ENCODE measurements around the gene NUMBL. TPM values are rescaled to one million over a fixed set of nuclear protein-coding genes. Genes with fewer than 3 reads are reported as not detected.
"Not testable (repeated sequence)": the region's sequence is repeated elsewhere in the genome, so short reads cannot be mapped to it uniquely, and the experiment has no call there.

Gene NUMBL
- total and polyA plus RNA-seq, 2 of the 4 experiments (the other 2 are of a cell fraction): 6.3 to 29.0 TPM

DNA sequence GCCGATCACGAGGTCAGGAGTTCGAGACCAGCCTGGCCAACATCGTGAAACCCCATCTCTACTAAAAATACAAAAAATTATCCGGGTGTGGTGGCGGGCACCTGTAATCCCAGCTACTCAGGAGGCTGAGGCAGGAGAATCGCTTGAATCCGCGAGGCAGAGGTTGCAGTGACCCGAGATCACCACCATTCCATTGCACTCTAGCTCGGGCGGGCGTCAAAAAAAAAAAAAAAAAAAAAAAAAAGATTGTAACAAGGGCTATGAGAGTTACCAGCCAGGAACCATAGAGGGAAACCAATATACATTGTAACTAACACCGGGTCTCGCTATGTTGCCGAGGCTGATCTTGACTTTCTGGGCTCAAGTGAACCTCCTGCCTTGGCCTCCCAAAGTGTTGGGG, 41.9 kb upstream of the NUMBL start:
- H3K4me1 ChIP-seq (ENCODE audit: control insufficient read depth, insufficient read depth, low read length); ATAC-seq (ENCODE audit: low read depth); BruUV-seq (replicated peaks); H2BK20ac ChIP-seq (ENCODE audit: low read depth, low read length); H3K14ac ChIP-seq (replicated peaks; ENCODE audit: low read depth, low read length); H3K27me3 ChIP-seq (ENCODE audit: control insufficient read depth, insufficient read depth, low read length); H2BK15ac ChIP-seq (ENCODE audit: low read depth, low read length); POLR2A ChIA-PET (ENCODE audit: unreplicated experiment); H3K9me3 ChIP-seq (ENCODE audit: control insufficient read depth, insufficient read depth, low read length); H3K18ac ChIP-seq (ENCODE audit: low read depth, low read length); H3K79me1 ChIP-seq (ENCODE audit: low read depth in 1 of 2, low read length in 2 of 2); H2AK9ac ChIP-seq (replicated peaks; ENCODE audit: low read depth, low read length, poor library complexity); H3K4ac ChIP-seq (ENCODE audit: low read depth, low read length); dilution Hi-C loops (cut with HindIII; ENCODE audit: low sequenced_read_pairs, unreplicated experiment); H3K9me1 ChIP-seq (ENCODE audit: insufficient read depth, low read length); DNase-seq; H3K4me3 ChIP-seq (ENCODE audit: insufficient read depth, low read depth, low read length); H2AK5ac ChIP-seq (ENCODE audit: low read depth, low read length); H4K20me1 ChIP-seq (ENCODE audit: insufficient read depth, low read length); H3K23ac ChIP-seq (ENCODE audit: low read depth, low read length); H4K91ac ChIP-seq (ENCODE audit: insufficient read depth, low read depth, low read length); H3K9ac ChIP-seq (ENCODE audit: low read depth, low read length); H2BK120ac ChIP-seq (ENCODE audit: low read depth, low read length); H3K4me2 ChIP-seq (ENCODE audit: low read depth, low read length); H4K8ac ChIP-seq (ENCODE audit: low read depth in 2 of 2, low read length in 2 of 2); intact Hi-C loops (cut with micrococcal nuclease); in situ Hi-C loops (cut with MboI; ENCODE audit: low sequenced_read_pairs); H2BK5ac ChIP-seq (ENCODE audit: low read depth, low read length, poor library complexity, severe bottlenecking); H4K5ac ChIP-seq (ENCODE audit: low read depth, low read length); H3K56ac ChIP-seq (ENCODE audit: extremely low read depth, insufficient read depth, low read length); H2AFZ ChIP-seq (replicated peaks; ENCODE audit: low read length, poor library complexity); H3K27ac ChIP-seq (ENCODE audit: insufficient read depth, low read length): not testable (repeated sequence)
- CTCF ChIA-PET: interaction anchor here (1.0 kb wide), 1 partner anchor 13 kb away, joined by 4 read pairs; no protein-coding TSS in a partner anchor
- 100% methylated on average over 3 of the region's 16 CpGs; no CpG with 5 or more reads in 1 of the 2 experiments for WGBS, 2 experiments (ENCODE audit: extremely low coverage in 2 of 2, insufficient read length in 1 of 2)
- peaks cover 72% of the 10 kb centered on the region for H3K36me3 ChIP-seq (ENCODE audit: control insufficient read depth, insufficient read depth, low read length)

DNA sequence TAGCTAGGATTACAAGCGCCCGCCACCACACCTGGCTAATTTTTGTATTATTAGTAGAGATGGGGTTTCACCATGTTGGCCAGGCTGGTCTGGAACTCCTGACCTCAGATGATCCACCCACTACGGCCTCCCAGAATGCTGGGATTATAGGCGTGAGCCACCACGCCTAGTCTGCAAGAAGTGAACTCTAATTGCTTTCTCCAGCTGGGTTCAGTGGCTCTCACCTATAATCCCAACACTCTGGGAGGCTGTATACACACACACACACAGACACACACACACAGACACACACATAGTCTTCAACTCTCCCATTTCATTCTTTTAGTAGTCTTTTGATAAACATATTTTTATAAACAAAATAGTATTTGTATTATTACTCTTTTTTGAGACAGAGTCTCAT, 39.6 kb upstream of the NUMBL start:
- H2BK15ac ChIP-seq (ENCODE audit: low read depth, low read length); H4K20me1 ChIP-seq (ENCODE audit: insufficient read depth, low read length); H3K4ac ChIP-seq (ENCODE audit: low read depth, low read length); POLR2A ChIA-PET (ENCODE audit: unreplicated experiment); H3K9me3 ChIP-seq (ENCODE audit: control insufficient read depth, insufficient read depth, low read length); H2AK5ac ChIP-seq (ENCODE audit: low read depth, low read length); H3K27me3 ChIP-seq (ENCODE audit: control insufficient read depth, insufficient read depth, low read length); H3K9ac ChIP-seq (ENCODE audit: low read depth, low read length); intact Hi-C loops (cut with micrococcal nuclease); H4K91ac ChIP-seq (ENCODE audit: insufficient read depth, low read depth, low read length); BruUV-seq (replicated peaks); H3K27ac ChIP-seq (ENCODE audit: insufficient read depth, low read length); H2AK9ac ChIP-seq (replicated peaks; ENCODE audit: low read depth, low read length, poor library complexity); H3K4me1 ChIP-seq (ENCODE audit: control insufficient read depth, insufficient read depth, low read length); H3K14ac ChIP-seq (replicated peaks; ENCODE audit: low read depth, low read length); DNase-seq; H4K8ac ChIP-seq (ENCODE audit: low read depth in 2 of 2, low read length in 2 of 2); H3K4me2 ChIP-seq (ENCODE audit: low read depth, low read length); H3K18ac ChIP-seq (ENCODE audit: low read depth, low read length); H4K5ac ChIP-seq (ENCODE audit: low read depth, low read length); H2BK20ac ChIP-seq (ENCODE audit: low read depth, low read length); H3K9me1 ChIP-seq (ENCODE audit: insufficient read depth, low read length); H3K4me3 ChIP-seq (ENCODE audit: insufficient read depth, low read depth, low read length); H2BK120ac ChIP-seq (ENCODE audit: low read depth, low read length); H3K23ac ChIP-seq (ENCODE audit: low read depth, low read length); ATAC-seq (ENCODE audit: low read depth); H2BK5ac ChIP-seq (ENCODE audit: low read depth, low read length, poor library complexity, severe bottlenecking); H3K56ac ChIP-seq (ENCODE audit: extremely low read depth, insufficient read depth, low read length); H2AFZ ChIP-seq (replicated peaks; ENCODE audit: low read length, poor library complexity); in situ Hi-C loops (cut with MboI; ENCODE audit: low sequenced_read_pairs); dilution Hi-C loops (cut with HindIII; ENCODE audit: low sequenced_read_pairs, unreplicated experiment): not testable (repeated sequence)
- WGBS, 2 experiments (ENCODE audit: extremely low coverage in 2 of 2, insufficient read length in 1 of 2): no CpG with 5 or more reads among the region's 5 CpGs
- Histone ChIP-seq H3K36me3 (ENCODE audit: control insufficient read depth, insufficient read depth, low read length) (peaks cover 69% of the 10 kb centered on the region), H3K79me1 (ENCODE audit: low read depth in 1 of 2, low read length in 2 of 2) (peaks cover 20 to 24% of the 10 kb centered on the region in 2 experiments)
- CTCF ChIA-PET: interaction anchor here (0.8 kb wide), 1 partner anchor 14 kb away, joined by 3 read pairs; no protein-coding TSS in a partner anchor
